Panc1 (cell line): ENCODE data around the gene LEPROT.

ENCODE experiments used
- POLR2AphosphoS5 ChIP-seq: IDR thresholded peaks from 2 replicates; pipeline ENCODE4 v1.6.1; 2012; ENCODE audit warnings: mild to moderate bottlenecking, low read depth, low read length, moderate library complexity
- REST ChIP-seq, 2 experiments: IDR thresholded peaks; 2 replicates each; pipeline ENCODE4 v1.6.1; 2011 to 2012; ENCODE audit warnings: low read depth in 2 of 2, control low read depth in 1 of 2, low read length in 1 of 2, mild to moderate bottlenecking in 1 of 2, moderate library complexity in 1 of 2; ENCODE audit not compliant: insufficient read depth in 1 of 2
- TCF7L2 ChIP-seq: IDR thresholded peaks from 2 replicates; pipeline ENCODE4 v1.6.1; 2011; ENCODE audit warnings: mild to moderate bottlenecking, low read depth, low read length, inconsistent platforms
- TF ChIP-seq, protein P1 (sequence below): fragments of 450-650 bp; IDR thresholded peaks from 2 replicates; pipeline ENCODE4 v1.5.1; 2017; ENCODE audit warnings: mild to moderate bottlenecking

- TF ChIP-seq, protein P1, sequence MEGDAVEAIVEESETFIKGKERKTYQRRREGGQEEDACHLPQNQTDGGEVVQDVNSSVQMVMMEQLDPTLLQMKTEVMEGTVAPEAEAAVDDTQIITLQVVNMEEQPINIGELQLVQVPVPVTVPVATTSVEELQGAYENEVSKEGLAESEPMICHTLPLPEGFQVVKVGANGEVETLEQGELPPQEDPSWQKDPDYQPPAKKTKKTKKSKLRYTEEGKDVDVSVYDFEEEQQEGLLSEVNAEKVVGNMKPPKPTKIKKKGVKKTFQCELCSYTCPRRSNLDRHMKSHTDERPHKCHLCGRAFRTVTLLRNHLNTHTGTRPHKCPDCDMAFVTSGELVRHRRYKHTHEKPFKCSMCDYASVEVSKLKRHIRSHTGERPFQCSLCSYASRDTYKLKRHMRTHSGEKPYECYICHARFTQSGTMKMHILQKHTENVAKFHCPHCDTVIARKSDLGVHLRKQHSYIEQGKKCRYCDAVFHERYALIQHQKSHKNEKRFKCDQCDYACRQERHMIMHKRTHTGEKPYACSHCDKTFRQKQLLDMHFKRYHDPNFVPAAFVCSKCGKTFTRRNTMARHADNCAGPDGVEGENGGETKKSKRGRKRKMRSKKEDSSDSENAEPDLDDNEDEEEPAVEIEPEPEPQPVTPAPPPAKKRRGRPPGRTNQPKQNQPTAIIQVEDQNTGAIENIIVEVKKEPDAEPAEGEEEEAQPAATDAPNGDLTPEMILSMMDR = no peak
- no peak for TF ChIP-seq POLR2AphosphoS5
- TF ChIP-seq TCF7L2 = no peak
- no peak for TF ChIP-seq REST (IDR thresholded peaks at IDR 0.05; ENCODE audit: insufficient read depth in 1 of 2, low read depth in 2 of 2, low read length in 1 of 2)
These were observed 50.3 kb downstream of the LEPROT start for GRCh38 chr1:65470766-65471165.
